ENCODE measurements around the gene LPP.

GRCh38 chr3:188490416-188490815 is 336.5 kb downstream of the LPP start:
- TF ChIP-seq SP1 (IDR thresholded peaks at IDR 0.05) (no peak), NFRKB (IDR thresholded peaks at IDR 0.05) (no peak), FOXM1 (IDR thresholded peaks at IDR 0.05; ENCODE audit: borderline replicate concordance) (no peak), CTBP1 (IDR thresholded peaks at IDR 0.05; ENCODE audit: borderline replicate concordance) (no peak), LEF1 (IDR thresholded peaks at IDR 0.05; ENCODE audit: borderline replicate concordance) (no peak), SUZ12 (IDR thresholded peaks at IDR 0.05) (no peak), BHLHE40 (IDR thresholded peaks at IDR 0.05; ENCODE audit: borderline replicate concordance) (no peak)
